Naive thymus-derived CD4-positive, alpha-beta T cell (primary cell): Measurements from ENCODE around the gene TTC17. TPM values are rescaled to one million over a fixed set of nuclear protein-coding genes. Genes with fewer than 3 reads are reported as not detected.

Experiments used
- ATAC-seq: fragments of 150-1000 bp; cut with Tn5 transposase; 2 replicates; pipeline ENCODE4 v1.10.0; 2021; ENCODE audit warnings: mild to moderate bottlenecking, moderate library complexity
- CTCF ChIA-PET: fragments of 350-600 bp; sonication (Branson Sonifier 250); formaldehyde crosslinking; loops from one replicate; lab custom pipeline; 2021; ENCODE audit warnings: antibody characterized with exemption; lab: Charles Lee
- POLR2A ChIA-PET: fragments of 350-600 bp; sonication (Branson Sonifier 250); formaldehyde crosslinking; loops from one replicate; lab custom pipeline; 2021; ENCODE audit warnings: antibody characterized with exemption, inconsistent platforms; lab: Charles Lee
- DNase-seq, 9 donors: peaks; one replicate each; pipeline versions ENCODE4 v3.0.0 to v3.0.0-alpha.2; 2020 to 2022; ENCODE audit warnings: mixed read lengths in 1 of 9
- H3K27ac ChIP-seq: one replicate; pipeline ENCODE4 v1.7.0; 2013; ENCODE audit warnings: mild to moderate bottlenecking, low read depth, low read length, moderate library complexity
- H3K27me3 ChIP-seq, 2 donors: one replicate each; pipeline ENCODE4 v1.7.0; 2013; ENCODE audit warnings: low read length in 2 of 2, mild to moderate bottlenecking in 2 of 2, moderate library complexity in 2 of 2; ENCODE audit not compliant: control insufficient read depth in 2 of 2, insufficient read depth in 2 of 2
- H3K36me3 ChIP-seq, 3 experiments: 1 replicate in 2 of 3; 2 replicates in 1 of 3; pipeline ENCODE4 v1.7.0; 2013; ENCODE audit warnings: low read length in 3 of 3, mild to moderate bottlenecking in 3 of 3, moderate library complexity in 1 of 3; ENCODE audit not compliant: insufficient read depth in 3 of 3, control insufficient read depth in 2 of 3
- H3K4me1 ChIP-seq, 2 donors: one replicate each; pipeline ENCODE4 v1.7.0; 2013; ENCODE audit warnings: low read length in 2 of 2, mild to moderate bottlenecking in 2 of 2, moderate library complexity in 1 of 2; ENCODE audit not compliant: control insufficient read depth in 2 of 2, insufficient read depth in 2 of 2
- H3K4me3 ChIP-seq: 2 replicates; pipeline ENCODE4 v1.7.0; 2013; ENCODE audit warnings: mild to moderate bottlenecking, low read length
- H3K9me3 ChIP-seq, 3 experiments: 1 replicate in 2 of 3; 2 replicates in 1 of 3; pipeline ENCODE4 v1.7.0; 2013; ENCODE audit warnings: low read length in 3 of 3; ENCODE audit not compliant: control insufficient read depth in 2 of 3
- H3K27ac Mint-ChIP-seq, 9 donors: one replicate each; pipeline ENCODE4 v1.8.0; 2020 to 2022; ENCODE audit warnings: mixed read lengths in 9 of 9, mild to moderate bottlenecking in 8 of 9, moderate library complexity in 5 of 9, inconsistent platforms in 2 of 9
- H3K27me3 Mint-ChIP-seq, 5 donors: one replicate each; pipeline ENCODE4 v1.8.0; 2021 to 2022; ENCODE audit warnings: mixed read lengths in 5 of 5, mild to moderate bottlenecking in 1 of 5
- H3K36me3 Mint-ChIP-seq, 5 donors: one replicate each; pipeline ENCODE4 v1.8.0; 2020 to 2022; ENCODE audit warnings: mixed read lengths in 5 of 5, mild to moderate bottlenecking in 3 of 5, inconsistent platforms in 1 of 5
- H3K4me1 Mint-ChIP-seq, 7 donors: one replicate each; pipeline ENCODE4 v1.8.0; 2020 to 2022; ENCODE audit warnings: mixed read lengths in 7 of 7, mild to moderate bottlenecking in 3 of 7, inconsistent platforms in 1 of 7
- H3K4me3 Mint-ChIP-seq, 10 donors: one replicate each; pipeline ENCODE4 v1.8.0; 2020 to 2022; ENCODE audit warnings: mild to moderate bottlenecking in 10 of 10, mixed read lengths in 10 of 10, moderate library complexity in 6 of 10, inconsistent platforms in 2 of 10
- H3K9me3 Mint-ChIP-seq, 11 donors: one replicate each; pipeline ENCODE4 v1.8.0; 2020 to 2022; ENCODE audit warnings: mixed read lengths in 11 of 11, mild to moderate bottlenecking in 4 of 11, inconsistent platforms in 1 of 11, moderate library complexity in 1 of 11
- intact Hi-C, 2 donors: fragments of 100-400 bp; cut with micrococcal nuclease; formaldehyde crosslinking; loops; one replicate each; pipeline ENCODE4 v1.15.1; 2023
- polyA plus RNA-seq, 2 donors: library from polyadenylated mRNA; unstranded; fragments of 300-500 nt; fragmentation: Illumina TruSeq; gene quantifications; one replicate each; pipeline ENCODE4 v1.2.3, GENCODE V29; 2021
- total RNA-seq, 6 experiments: library from RNA in 5 of 6; stranded (reverse) in 5 of 6; gene quantifications; 1 replicate in 5 of 6; 2 replicates in 1 of 6; pipeline ENCODE4 v1.2.3 and lab custom pipeline; 2021 to 2026

TTC17 gene
- total and polyA plus RNA-seq, 7 experiments from 2014 or later, result 45.9 to 132 (median 97.9) TPM

DNA sequence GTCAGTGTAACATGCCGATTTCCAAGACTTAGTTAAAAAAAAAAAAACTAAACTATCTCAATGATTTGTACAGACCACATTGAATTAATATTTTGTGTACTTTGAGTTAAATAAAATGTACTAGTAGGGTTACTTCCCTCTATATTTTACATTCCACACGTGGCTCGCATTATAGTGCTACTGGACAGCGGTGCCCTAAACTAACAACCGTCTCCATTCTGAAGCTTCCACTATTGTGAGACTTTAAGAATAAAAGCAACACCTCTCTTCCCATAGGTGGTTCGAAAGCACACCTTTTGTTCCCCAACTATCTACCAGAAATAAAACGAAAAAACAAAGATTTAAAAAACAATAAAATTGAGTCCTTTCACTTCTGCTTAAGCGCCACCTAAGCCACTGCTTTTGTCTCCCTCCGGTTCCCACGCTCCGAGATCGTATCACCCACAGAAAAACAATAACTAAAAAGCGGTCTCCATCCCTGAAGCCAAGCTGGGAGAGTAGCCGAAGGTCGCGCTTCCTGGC lies 380 bp upstream of the TTC17 start:
- peak overlapping the region; percentile 88 for H3K27ac ChIP-seq
- intact Hi-C loops, result loop anchor here (1.0 to 5.0 kb wide), 11 partner anchors 34 to 1996 kb away; partner anchors contain the start of genes ACCS (in 2 of the 2), API5 (in 2 of the 2), HSD17B12 (in 2 of the 2) and ALKBH3 (in 1 of the 2)
- H3K4me1 ChIP-seq, result peaks cover 24 to 27% of the 10 kb centered on the region in 2 donors
- POLR2A ChIA-PET, result interaction anchor here (0.9 to 3.5 kb wide), 10 partner anchors 8 to 523 kb away, joined by 3 to 43 read pairs (median 3); partner anchors contain the start of genes API5 and HSD17B12
- Mint-ChIP-seq H3K36me3 (peaks cover under 1 to 6% (median 2%) of the 10 kb centered on the region in 5 donors), H3K4me1 (peaks cover 23 to 55% (median 48%) of the 10 kb centered on the region in 7 donors), H3K4me3 (peak overlapping the region; percentile 95 to 100 (median 98)), H3K27me3 (no peaks in the 10 kb centered on the region), H3K9me3 (no peaks in the 10 kb centered on the region), H3K27ac (peak overlapping the region; percentile 92 to 99 (median 98))
- peak overlapping the region; percentile 57 for H3K4me3 ChIP-seq
- H3K9me3 ChIP-seq, result no peaks in the 10 kb centered on the region
- CTCF ChIA-PET, result interaction anchor here (1.6 kb wide), 1 partner anchor 47 kb away, joined by 7 read pairs; the partner anchor contains the start of gene API5
- peaks cover 0 to 8% (median 0%) of the 10 kb centered on the region in 3 experiments for H3K36me3 ChIP-seq
- H3K27me3 ChIP-seq, result no peaks in the 10 kb centered on the region
- DNase-seq, result no peak
- no peak for ATAC-seq

DNA sequence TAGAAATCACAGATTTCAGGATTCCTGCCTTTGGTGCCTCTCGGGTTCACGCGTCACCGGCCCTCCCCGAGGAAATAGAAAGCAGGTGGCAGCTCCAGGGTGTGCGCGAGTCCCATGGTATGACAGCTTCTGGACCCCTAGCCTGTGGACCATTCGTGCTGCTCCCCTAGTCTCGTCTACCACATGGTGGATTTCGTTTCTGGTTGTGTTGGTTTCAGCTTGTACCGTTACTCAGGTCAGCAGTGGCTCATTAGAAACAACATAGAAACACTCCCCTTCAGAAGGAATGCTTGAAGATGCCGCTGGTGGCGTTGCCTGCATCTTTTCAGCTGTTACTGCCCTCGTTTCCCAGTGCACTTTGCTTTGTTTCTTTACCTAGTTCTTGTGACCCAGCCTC lies 700 bp downstream of the TTC17 start:
- Mint-ChIP-seq H3K4me3 (peak overlapping the region; percentile 95 to 100 (median 98)), H3K9me3 (no peaks in the 10 kb centered on the region), H3K4me1 (peaks cover 24 to 65% (median 58%) of the 10 kb centered on the region in 7 donors), H3K27ac (peak overlapping the region; percentile 92 to 99 (median 98)), H3K27me3 (no peaks in the 10 kb centered on the region), H3K36me3 (peaks cover 3 to 12% (median 8%) of the 10 kb centered on the region in 5 donors)
- H3K27me3 ChIP-seq, result no peaks in the 10 kb centered on the region
- ChIA-PET CTCF (interaction anchor here (1.6 kb wide), 1 partner anchor 48 kb away, joined by 7 read pairs; the partner anchor contains the start of gene API5), POLR2A (interaction anchor here (1.0 to 3.5 kb wide), 6 partner anchors 8 to 49 kb away, joined by 3 to 43 read pairs (median 4); partner anchors contain the start of gene API5)
- peaks cover 0 to 8% (median 0%) of the 10 kb centered on the region in 3 experiments for H3K36me3 ChIP-seq
- DNase-seq (peak in 4 of 9 donors; percentile 15 to 36 (median 21)), ATAC-seq (peak; percentile 27)
- H3K9me3 ChIP-seq, result no peaks in the 10 kb centered on the region
- intact Hi-C loops, result loop anchor here (1.0 to 5.0 kb wide), 7 partner anchors 33 to 1995 kb away; partner anchors contain the start of genes ALKBH3 (in 2 of the 2), ACCS (in 1 of the 2), CD82 (in 1 of the 2) and PRDM11 (in 1 of the 2)
- peak overlapping the region; percentile 57 for H3K4me3 ChIP-seq
- H3K27ac ChIP-seq, result peak overlapping the region; percentile 88
- peaks cover 24 to 27% of the 10 kb centered on the region in 2 donors for H3K4me1 ChIP-seq

DNA sequence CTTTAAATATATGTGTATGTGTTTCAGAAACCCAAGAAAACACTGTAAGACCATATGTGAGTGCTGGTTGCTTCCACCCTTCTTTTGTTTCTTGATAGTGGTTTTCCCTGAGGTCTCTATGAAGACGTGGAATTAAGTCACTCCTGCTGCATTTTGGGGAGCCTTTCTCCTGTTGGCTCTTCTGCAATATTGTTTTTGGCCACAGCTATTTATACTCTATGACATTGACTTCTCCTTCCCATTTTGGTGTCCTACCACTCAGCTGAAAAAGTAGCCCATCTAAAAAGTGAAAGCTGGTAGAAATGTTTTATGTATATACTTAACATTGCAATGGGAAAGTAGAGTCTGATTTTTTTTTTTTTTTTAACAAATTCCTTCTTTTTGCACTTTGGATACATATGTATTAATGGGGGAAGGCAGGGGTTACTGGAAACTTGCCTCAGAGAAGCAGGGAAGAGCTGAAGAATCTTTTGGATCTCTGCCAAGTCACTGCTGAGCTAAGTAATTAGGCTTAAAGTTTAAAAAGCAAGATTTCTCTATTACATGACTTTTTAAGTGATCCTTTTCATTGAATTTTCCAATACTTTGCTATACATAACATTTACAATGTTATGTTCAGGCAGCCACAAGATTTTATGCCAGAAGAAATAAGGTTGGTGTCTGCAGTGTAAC lies 1.8 kb downstream of the TTC17 start:
- no peaks in the 10 kb centered on the region for H3K27me3 Mint-ChIP-seq
- H3K4me1 Mint-ChIP-seq, result peaks cover 25 to 68% (median 61%) of the 10 kb centered on the region in 7 donors

DNA sequence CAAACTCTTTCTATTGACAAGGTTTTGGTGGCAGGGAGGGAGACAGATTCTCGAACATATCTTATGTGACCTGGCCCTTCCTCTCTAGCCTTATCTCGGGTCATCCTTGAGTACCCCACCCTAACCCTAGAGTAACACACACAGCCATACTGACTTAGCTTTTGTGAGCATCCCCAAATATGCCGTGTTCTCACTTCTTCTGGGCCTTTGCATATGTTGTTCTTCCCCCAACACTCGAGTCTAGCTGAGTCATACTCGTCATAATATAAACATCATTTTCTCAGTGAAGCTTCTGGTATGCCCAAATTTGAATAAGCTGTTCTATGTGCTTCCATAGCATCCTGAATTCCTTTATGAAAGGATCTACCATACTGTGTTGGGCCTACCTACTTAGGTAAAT lies 8.0 kb downstream of the TTC17 start:
- H3K36me3 Mint-ChIP-seq, result peaks cover 0 to 34% (median 20%) of the 10 kb centered on the region in 5 donors
- H3K27me3 Mint-ChIP-seq, result no peaks in the 10 kb centered on the region
- no peaks in the 10 kb centered on the region for H3K27me3 ChIP-seq
- ChIA-PET POLR2A (interaction anchor here (0.8 kb wide), 1 partner anchor 8 kb away, joined by 3 read pairs; the partner anchor contains the start of gene TTC17), CTCF (no interaction called here)
- peak overlapping the region in 1 of 10 donors; percentile 10 for H3K4me3 Mint-ChIP-seq
- peaks cover 0 to 16% (median 6%) of the 10 kb centered on the region in 3 experiments for H3K36me3 ChIP-seq
- peaks cover 32 to 81% (median 67%) of the 10 kb centered on the region in 7 donors for H3K4me1 Mint-ChIP-seq
- H3K9me3 Mint-ChIP-seq, result no peaks in the 10 kb centered on the region
- H3K27ac ChIP-seq, result no peak overlapping the region
- no peak overlapping the region for H3K4me3 ChIP-seq
- H3K4me1 ChIP-seq, result peaks cover 0 to 12% of the 10 kb centered on the region in 2 donors
- H3K27ac Mint-ChIP-seq, result no peak overlapping the region
- no peaks in the 10 kb centered on the region for H3K9me3 ChIP-seq
- DNase-seq, result no peak
- ATAC-seq, result no peak
- intact Hi-C loops, result no loop called here

More for the DNA sequence above, 1.8 kb downstream of the TTC17 start:
- no peaks in the 10 kb centered on the region for H3K27me3 ChIP-seq
- H3K36me3 Mint-ChIP-seq, result peaks cover 3 to 14% (median 8%) of the 10 kb centered on the region in 5 donors
- intact Hi-C loops, result no loop called here
- no peaks in the 10 kb centered on the region for H3K9me3 ChIP-seq
- H3K9me3 Mint-ChIP-seq, result no peaks in the 10 kb centered on the region
- CTCF ChIA-PET, result interaction anchor here (0.9 kb wide), 1 partner anchor 49 kb away, joined by 6 read pairs; the partner anchor contains the start of gene API5
- peak overlapping the region; percentile 95 to 100 (median 98) for H3K4me3 Mint-ChIP-seq
- H3K27ac ChIP-seq, result no peak overlapping the region
- H3K36me3 ChIP-seq, result peaks cover 0 to 12% (median 0%) of the 10 kb centered on the region in 3 experiments
- POLR2A ChIA-PET, result interaction anchor here (0.7 to 2.6 kb wide), 2 partner anchors 11 to 290 kb away, joined by 3 to 13 read pairs; no protein-coding TSS in a partner anchor
- ATAC-seq, result no peak
- peak overlapping the region; percentile 57 for H3K4me3 ChIP-seq
- no peak for DNase-seq
- peaks cover 24 to 27% of the 10 kb centered on the region in 2 donors for H3K4me1 ChIP-seq
- H3K27ac Mint-ChIP-seq, result peak overlapping the region in 8 of 9 donors; percentile 92 to 99 (median 98)

DNA sequence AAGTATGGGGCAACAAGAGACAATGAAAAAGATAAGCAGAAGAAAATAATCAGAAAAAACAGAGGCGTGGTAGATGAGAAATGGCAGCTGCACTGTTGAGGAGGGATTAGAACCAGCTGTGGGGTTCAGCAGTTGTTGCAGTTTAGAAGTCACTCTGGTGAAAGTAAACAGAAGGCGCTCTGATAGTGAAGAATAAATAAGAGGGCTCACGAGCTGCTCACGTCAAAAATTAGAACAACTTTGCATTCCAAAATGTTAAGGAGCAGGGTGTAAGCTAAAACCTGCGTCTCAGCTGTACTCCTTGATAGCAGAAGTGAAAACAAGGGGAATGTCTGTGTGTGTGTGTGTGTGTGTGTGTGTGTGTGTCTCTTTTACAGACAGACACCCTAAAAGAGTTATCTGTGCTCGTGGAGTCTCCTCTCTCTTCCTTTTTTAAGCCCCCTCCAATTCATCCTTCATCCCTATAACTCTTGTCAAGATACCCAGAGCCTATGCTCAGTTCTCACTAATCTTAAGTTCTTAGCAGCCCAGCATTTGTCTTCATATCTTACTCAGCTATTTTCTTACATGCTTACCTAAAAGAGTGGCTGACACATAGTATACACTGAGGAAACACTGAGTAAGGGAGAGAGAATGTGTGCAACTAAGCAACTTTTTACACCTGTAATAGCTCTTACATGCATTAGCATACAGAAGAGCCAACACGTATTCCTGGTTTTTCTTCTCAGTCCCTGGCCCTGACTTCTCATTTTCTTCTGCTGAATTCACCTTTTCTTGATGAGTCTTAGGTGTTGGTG lies 8.9 kb downstream of the TTC17 start:
- intact Hi-C loops, result no loop called here
- H3K27ac Mint-ChIP-seq, result peak overlapping the region in 3 of 9 donors; percentile 2 to 28 (median 3)
- CTCF ChIA-PET, result no interaction called here
- Histone ChIP-seq H3K4me1 (peaks cover 0 to 9% of the 10 kb centered on the region in 2 donors), H3K36me3 (peaks cover 0 to 16% (median 6%) of the 10 kb centered on the region in 3 experiments), H3K4me3 (no peak overlapping the region), H3K9me3 (no peaks in the 10 kb centered on the region), H3K27ac (no peak overlapping the region), H3K27me3 (no peaks in the 10 kb centered on the region)
- H3K27me3 Mint-ChIP-seq, result no peaks in the 10 kb centered on the region
- peaks cover 0 to 36% (median 18%) of the 10 kb centered on the region in 5 donors for H3K36me3 Mint-ChIP-seq
- POLR2A ChIA-PET, result interaction anchor here (1.0 kb wide), 1 partner anchor 9 kb away, joined by 3 read pairs; the partner anchor contains the start of gene TTC17
- ATAC-seq (no peak), DNase-seq (no peak)
- no peak overlapping the region for H3K4me3 Mint-ChIP-seq
- peaks cover 31 to 73% (median 60%) of the 10 kb centered on the region in 7 donors for H3K4me1 Mint-ChIP-seq
- no peaks in the 10 kb centered on the region for H3K9me3 Mint-ChIP-seq
